GM12891 (cell line): ENCODE data around the gene HLX.

Source experiments
- DNase-seq: peaks from one replicate; pipeline ENCODE4 v3.0.0; 2011; ENCODE audit warnings: low spot score; ENCODE audit not compliant: insufficient read length
- FAIRE-seq: peaks from 2 replicates; lab custom pipeline; 2011; peaks lifted over from hg19 to GRCh38; lab: Jason Lieb, UNC
- PAX5 ChIP-seq: IDR thresholded peaks from 2 replicates; pipeline ENCODE4 v1.6.1; 2011; ENCODE audit warnings: low read length, moderate library complexity, mild to moderate bottlenecking; ENCODE audit not compliant: insufficient read depth, severe bottlenecking
- POLR2A ChIP-seq: IDR thresholded peaks from 2 replicates; pipeline ENCODE4 v1.6.1; 2011; ENCODE audit warnings: low read depth, low read length, control low read depth
- POLR2AphosphoS5 ChIP-seq: IDR thresholded peaks from 2 replicates; pipeline ENCODE4 v1.6.1; 2011; ENCODE audit warnings: low read depth, low read length, control low read depth
- POU2F2 ChIP-seq: IDR thresholded peaks from 2 replicates; pipeline ENCODE4 v1.6.1; 2011; ENCODE audit warnings: low read depth, mild to moderate bottlenecking, control low read depth, low read length, moderate library complexity
- SPI1 ChIP-seq: IDR thresholded peaks from 2 replicates; pipeline ENCODE4 v1.6.1; 2011; ENCODE audit warnings: low read depth, low read length, control low read depth
- TAF1 ChIP-seq: IDR thresholded peaks from 2 replicates; pipeline ENCODE4 v1.6.1; 2011; ENCODE audit warnings: low read depth, low read length, control low read depth

HLX gene

GRCh38 chr1:220873868-220874655, 5.2 kb upstream of the HLX start:
- TF ChIP-seq POLR2AphosphoS5 (no peak), SPI1 (no peak), POLR2A (no peak), TAF1 (no peak), POU2F2 (no peak), PAX5 (no peak)
- FAIRE-seq: peak; percentile 59
- peak; percentile 17 for DNase-seq

- TF ChIP-seq POLR2AphosphoS5 (no peak), SPI1 (no peak), TAF1 (no peak), POLR2A (no peak), PAX5 (no peak), POU2F2 (no peak)
- FAIRE-seq (no peak), DNase-seq (no peak)
Observed at GRCh38 chr1:220875260-220875659, 4.0 kb upstream of the HLX start.

GRCh38 chr1:220876511-220877376, 2.5 kb upstream of the HLX start:
- DNase-seq (no peak), FAIRE-seq (no peak)
- TF ChIP-seq SPI1 (peak; percentile 47), POLR2A (no peak)

GRCh38 chr1:220877377-220878095, 1.7 kb upstream of the HLX start:
- no peak for TF ChIP-seq POLR2AphosphoS5
- no peak for TF ChIP-seq POU2F2
- FAIRE-seq: no peak
- no peak for DNase-seq

GRCh38 chr1:220878191-220879075, 810 bp upstream of the HLX start:
- FAIRE-seq (no peak), DNase-seq (peak; percentile 23)
- TF ChIP-seq SPI1: no peak
- TF ChIP-seq PAX5: no peak
- TF ChIP-seq POLR2AphosphoS5: no peak
- TF ChIP-seq POU2F2: no peak
- no peak for TF ChIP-seq POLR2A

- DNase-seq (peak; percentile 46), FAIRE-seq (no peak)
- TF ChIP-seq PAX5 (no peak), POLR2AphosphoS5 (no peak), SPI1 (no peak), POU2F2 (no peak), POLR2A (no peak), TAF1 (no peak)
Observed at GRCh38 chr1:220879509-220880361, 492 bp downstream of the HLX start.

- FAIRE-seq (no peak), DNase-seq (no peak)
- TF ChIP-seq POLR2AphosphoS5 (no peak), POU2F2 (no peak), TAF1 (no peak), PAX5 (no peak), POLR2A (no peak), SPI1 (no peak)
Observed at GRCh38 chr1:220880362-220880670, 1.1 kb downstream of the HLX start.

- DNase-seq: no peak
- TF ChIP-seq POLR2A (no peak), PAX5 (no peak), POU2F2 (no peak), TAF1 (no peak), SPI1 (no peak), POLR2AphosphoS5 (no peak)
- no peak for FAIRE-seq
Observed at GRCh38 chr1:220880726-220881506, 1.7 kb downstream of the HLX start.
